HG03095 (cell line): ENCODE data around the gene TOX2.

Source experiments
- ATAC-seq: cut with Tn5 transposase; IDR thresholded peaks from one replicate; pipeline ENCODE4 v1.9.1; 2021; ENCODE audit warnings: moderate library complexity; ENCODE audit not compliant: unreplicated experiment

The TOX2 gene

DNA sequence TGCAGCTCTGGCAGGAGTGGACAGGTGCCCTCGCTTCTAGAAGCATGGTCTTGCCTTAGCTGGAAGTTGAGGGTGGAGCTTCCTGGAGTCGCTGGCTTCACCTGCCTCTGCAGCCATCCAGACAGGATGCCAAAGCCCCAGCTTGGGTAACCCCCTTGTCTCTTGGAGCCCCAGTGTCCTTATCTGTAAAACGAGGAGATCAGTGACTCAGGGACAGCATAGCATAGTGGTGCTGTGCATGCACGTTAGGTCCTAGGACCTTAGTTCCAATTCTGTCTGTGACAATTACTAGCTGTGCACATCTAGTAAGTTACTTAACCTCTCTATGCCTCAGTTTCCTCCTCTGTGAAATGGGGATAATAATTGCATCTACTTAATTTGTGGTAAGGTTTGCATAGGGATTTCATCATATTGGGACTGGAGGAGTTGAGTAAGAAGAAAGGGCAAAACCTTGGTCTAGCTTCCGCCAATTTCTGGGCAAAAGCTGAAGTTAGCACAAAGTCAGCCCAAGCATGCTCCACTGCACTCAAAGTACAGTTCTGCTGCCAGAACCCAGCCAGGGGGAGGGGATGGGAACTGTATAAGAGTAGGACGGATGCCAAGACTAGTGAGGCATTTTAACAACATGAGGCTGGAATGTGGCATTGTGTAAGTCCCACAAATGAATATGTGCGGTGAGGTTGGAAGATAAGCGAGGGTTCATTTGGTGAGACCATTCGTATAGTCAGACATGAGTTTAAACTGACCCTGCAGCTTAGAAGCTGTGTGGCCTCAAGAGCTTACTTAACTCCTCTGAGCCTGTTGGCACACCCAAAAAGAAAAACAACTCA is 24.5 kb downstream of the TOX2 start:
- no peak for ATAC-seq

DNA sequence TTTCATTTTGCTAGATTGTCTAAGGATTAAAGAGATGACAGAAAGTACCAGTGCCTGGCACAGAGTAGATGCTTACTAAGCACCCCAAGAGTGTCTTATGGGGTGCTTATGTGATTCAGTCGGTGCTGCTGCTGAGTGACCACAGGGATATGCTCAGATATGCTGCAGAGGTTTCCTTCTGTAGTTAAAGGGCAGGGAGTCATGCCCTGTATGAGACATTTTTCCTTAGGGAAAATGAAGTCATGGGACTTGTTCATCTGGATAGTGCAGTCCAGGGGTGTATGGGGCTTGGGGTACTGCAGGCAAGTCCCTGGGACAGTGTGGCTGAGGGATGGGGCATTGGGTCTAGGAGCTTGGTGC is 25.1 kb downstream of the TOX2 start:
- ATAC-seq = no peak

DNA sequence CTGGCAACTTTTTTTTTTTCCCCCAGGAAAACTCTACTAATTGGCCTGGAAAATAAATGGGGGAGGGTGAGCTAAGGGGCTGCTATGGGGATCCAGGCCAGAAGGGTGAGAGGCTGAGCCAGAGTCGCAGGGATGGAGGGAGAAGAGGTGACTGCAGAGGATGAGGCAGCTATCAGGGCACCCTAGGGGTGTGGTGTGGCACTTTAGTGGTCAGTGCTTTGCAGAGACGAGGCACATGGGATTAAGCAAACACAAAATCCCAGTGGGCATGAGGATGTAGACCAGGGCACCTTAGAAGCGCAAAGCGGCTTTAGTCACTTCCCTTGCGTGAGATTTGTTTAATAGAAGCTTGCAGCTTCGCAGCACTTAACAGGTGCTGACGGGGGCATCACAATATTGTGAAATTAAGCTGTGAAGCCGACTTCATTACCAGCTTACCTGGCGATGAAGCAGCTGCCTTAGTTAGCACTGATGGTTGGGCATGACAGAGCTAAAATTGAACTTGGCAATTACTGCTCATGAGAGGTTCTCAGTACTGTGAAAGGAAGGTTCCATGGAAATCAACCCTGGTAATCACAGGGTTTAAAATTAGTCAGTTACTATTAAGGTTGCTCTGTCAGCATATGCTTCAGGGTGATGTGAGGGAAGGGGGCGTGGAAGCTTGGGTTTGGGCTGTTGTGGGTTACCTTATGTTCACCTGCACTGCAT is 26.0 kb downstream of the TOX2 start:
- no peak for ATAC-seq

DNA sequence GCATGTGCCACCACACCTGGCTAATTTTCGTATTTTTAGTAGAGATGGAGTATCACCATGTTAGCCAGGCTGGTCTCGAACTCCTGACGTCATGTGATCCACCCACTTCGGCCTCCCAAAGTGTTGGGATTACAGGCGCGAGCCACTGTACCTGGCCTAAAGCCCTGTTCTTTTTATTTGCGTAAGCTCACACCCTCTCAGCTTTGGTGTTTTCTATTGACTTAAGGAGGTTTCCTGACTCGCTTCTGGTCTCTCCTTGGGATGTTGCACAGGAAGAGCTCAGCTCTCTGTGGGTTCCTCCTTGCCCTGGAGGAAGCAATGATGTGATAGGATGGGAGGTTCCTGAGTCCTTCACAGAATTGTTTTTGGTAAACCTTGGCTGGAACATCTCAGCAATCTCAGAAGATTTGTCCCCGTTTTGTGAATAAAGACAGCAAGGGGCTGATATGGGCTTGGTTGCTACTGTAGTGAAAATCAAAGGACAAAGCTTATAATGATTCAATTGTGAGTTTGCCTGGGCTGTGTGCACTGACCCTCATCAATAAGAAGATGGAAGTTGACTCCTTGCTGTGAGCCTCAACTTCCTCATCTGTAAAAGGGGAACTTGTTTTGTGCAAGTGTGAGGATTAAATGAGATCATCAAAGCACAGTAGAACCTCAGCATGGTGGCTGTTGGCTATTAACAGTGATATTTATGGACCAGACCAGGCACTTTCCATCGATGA is 27.0 kb downstream of the TOX2 start:
- ATAC-seq = no peak

DNA sequence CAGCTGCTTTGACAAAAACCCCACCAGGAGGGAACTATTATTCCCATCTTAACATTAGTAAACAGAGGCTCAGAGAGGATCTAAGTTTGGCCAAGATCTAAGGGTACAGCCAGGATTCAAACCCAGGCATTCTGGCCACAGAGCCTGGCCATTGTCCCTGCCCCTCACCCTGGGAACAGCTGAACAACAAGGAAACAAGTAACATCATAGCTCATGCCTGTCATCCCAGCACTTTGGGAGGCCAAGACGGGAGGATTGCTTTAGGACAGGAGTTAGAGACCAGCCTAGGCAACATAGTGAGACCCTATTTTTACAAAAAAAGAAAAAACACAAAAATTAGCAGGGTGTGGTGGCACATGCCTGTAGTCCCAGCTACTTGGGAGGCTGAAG is 27.5 kb downstream of the TOX2 start:
- ATAC-seq = peak; percentile 7

DNA sequence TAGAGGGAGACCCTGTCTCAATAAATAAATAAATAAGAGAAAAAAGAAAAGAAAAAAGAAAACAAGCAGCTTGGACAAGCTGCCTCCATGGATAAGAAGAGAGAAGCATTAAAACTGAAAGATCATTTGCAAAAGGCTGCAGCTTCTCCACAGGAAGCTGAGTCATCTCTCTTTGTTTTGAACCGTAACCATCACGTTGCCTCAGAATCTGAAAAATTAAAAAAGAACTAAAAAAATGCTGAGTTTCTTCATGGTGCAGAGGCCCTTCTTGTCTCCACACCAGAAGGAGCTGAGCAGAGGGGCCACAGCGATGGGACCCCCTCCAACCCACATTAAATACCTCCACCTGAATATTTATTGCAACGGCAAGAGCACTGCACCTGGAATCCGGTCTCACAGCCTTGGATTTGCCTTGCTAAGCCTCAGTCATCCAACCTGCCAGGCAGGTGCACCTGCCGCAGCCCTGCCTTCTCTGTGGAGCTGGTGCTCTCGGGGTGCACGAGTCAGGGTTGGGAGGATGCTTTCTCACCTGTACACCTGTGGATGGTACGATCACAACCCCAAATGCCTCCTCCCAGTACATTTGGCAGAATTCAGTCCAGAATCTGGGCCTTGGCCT is 28.1 kb downstream of the TOX2 start:
- peak; percentile 67 for ATAC-seq

DNA sequence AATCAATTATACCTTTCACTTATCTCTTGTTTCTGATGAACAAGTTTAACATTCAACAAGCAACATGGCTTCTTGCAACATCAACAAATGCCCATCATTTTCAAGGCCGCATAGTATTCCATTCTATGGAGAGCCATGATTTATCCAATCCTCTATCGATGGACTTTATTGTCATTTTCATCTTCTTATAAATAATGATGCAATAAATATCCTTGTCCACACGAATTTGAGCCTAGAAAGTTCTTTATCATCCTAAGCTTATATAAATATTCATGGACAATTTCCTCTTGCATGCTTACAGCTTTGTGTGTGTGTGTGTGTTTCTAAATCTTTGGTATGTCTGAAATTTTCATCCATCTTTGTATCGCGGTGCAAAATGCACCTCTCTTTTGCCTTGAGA is 29.1 kb downstream of the TOX2 start:
- ATAC-seq = no peak

DNA sequence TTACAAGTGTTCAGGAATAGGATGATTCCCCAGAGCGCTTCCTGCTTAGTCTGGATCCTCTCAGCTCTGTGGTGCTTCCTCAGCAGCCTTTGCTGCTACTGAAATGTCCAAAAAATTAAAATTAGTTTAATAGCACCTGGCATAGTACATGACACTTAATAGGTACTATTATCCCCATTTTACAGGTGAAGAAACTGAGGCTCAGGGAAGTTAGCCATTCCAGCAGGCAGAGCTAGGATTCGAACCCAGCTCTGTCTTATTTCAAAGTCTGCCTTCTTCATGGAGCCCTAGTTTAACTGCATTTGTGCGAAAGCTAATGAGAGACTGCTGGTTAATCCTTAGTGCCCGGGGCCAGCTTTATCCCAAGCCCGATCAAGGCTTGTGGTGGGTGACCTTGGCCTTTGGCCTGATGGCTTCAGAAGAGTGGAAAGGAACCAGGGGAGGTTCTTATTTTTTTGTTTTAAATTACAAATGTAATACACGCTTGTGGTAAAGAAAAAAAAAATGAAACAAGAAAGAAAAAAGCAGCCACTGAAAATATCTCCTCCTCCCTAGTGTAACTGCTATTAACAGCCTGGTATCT is 30.1 kb downstream of the TOX2 start:
- no peak for ATAC-seq

DNA sequence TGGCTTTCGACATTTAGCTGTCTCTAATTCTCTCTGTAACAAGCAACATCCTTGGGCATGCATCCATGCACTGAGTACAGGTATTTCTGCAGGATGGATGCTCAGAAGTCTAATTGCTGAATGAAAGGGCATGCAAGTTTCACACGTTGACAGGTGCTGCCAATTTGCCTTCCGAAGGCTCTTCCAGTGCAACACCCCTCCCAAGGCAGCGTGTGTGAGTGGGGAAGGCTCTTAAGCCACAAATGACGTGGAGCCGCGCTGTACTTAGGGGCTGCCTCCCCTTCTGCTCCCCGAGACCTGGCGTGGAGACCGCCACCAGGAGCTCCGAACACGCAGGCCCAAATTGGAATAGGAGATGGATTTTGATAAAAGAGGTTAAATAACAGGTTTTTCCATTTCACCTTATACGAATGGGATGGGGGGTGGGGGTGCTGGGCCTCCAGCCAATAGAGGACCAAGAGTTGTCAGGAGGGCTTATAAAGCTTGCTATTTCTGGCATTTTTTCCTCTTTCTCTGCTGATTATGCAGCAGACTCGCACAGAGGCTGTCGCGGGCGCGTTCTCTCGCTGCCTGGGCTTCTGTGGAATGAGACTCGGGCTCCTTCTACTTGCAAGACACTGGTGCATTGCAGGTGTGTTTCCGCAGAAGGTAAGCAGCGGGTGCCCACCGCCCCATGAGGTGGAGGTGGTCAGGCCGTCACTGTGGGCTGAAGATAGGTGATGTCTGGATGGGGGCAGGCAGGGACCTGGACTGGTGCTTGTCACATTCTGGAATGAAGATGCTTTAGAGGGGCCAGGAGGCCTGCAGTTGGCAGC is 30.9 kb downstream of the TOX2 start:
- no peak for ATAC-seq

DNA sequence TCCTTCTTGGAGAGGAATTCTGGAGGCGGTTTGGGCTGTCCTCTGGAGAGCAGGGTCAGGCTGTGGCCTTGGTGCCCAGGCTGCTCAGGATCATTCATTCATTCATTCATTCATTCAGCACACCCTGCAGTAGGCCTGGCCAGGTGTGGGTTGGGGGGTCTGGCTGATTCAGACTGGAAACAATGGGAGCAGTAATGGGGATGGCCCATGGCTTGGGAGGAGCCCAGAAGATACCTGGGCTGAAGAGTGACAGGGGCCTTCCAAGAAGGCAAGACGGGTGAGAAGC is 31.5 kb downstream of the TOX2 start:
- no peak for ATAC-seq

DNA sequence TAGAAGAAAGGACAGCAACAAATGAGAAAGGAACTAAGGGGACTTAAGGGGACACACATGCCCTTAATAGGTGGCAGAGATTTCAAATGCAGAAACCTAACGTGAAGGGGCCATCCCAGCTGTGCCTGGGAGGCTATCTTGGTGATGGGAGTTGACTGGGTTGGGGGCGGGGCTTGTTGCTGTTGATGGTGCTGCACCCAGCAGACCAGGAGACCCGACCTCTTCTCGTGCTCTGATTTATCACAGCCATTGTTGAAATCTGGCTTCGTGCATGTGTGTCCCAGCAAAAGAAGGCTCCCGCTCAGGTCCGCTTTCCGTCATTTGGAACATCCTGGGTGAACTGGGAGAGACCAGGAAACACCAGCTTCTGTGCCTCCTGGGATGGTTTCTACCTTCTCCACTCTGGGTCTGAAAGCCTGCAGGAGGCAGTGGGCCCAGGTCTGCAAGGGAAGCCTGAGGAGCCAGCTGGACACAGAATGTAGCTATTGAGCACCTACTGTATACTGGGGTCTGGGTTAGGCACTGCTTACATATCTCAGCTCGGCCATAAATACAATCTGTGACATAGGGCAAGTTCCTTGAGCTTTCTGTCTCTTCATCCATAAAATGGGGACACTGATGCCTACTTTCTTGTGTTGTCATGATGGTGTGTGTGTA is 32.1 kb downstream of the TOX2 start:
- no peak for ATAC-seq

DNA sequence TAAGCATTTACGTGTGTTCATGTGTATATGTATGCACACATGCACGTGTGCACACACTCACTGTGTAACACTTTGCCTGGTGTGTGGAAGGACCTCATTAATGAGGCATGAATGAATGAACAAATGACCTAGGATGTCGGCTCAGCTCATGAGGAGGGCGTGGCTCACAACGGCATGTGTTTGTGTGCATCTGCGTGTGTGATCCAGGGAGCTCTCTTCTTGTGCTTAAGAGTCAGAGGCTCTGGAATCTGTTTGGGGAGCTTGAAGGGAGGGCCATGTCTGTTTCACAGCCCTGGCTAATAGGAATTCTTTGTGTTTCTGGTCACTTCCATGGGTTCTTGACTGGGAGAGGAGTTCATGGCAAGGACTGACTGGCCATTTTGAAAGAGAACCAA is 32.7 kb downstream of the TOX2 start:
- ATAC-seq = no peak

DNA sequence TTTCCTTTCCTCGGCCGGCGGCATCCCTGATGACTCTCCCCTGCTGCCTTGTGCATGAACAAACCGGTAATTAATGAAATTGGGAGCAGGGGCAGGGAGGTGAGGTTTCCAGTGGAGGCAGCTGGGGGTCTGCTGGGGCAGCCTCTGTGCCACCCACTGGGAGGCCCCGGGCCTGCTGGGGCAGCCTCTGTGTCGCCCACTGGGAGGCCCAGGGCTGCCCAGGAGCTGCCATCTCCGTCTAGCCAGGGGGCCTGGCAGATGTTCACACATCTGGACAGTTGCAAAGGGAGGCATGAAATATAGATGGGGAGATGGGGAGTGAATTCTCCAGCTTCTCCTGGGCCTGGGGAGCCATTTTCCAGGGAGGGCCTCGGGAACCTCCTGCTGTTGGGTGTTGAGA is 33.8 kb downstream of the TOX2 start:
- ATAC-seq = no peak

DNA sequence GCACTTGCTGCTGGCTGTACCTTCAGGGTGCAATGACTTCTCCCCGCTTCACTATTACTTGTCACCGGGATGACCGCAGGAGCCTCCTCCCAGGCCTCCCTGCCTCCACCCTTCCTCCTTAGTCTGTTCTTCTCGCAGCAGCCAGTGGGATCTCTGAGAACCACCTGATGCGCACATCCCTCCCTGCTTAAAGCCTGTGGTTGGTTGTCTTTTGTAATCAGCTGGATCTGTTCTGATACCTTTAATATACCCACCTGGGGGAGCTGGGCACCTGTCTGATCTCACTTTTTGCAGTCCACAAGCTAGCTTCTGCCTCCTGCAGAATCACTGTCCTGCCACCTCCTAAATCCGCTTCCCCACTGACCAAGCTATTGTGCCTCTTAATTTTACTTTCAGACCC is 34.6 kb downstream of the TOX2 start:
- ATAC-seq = no peak

DNA sequence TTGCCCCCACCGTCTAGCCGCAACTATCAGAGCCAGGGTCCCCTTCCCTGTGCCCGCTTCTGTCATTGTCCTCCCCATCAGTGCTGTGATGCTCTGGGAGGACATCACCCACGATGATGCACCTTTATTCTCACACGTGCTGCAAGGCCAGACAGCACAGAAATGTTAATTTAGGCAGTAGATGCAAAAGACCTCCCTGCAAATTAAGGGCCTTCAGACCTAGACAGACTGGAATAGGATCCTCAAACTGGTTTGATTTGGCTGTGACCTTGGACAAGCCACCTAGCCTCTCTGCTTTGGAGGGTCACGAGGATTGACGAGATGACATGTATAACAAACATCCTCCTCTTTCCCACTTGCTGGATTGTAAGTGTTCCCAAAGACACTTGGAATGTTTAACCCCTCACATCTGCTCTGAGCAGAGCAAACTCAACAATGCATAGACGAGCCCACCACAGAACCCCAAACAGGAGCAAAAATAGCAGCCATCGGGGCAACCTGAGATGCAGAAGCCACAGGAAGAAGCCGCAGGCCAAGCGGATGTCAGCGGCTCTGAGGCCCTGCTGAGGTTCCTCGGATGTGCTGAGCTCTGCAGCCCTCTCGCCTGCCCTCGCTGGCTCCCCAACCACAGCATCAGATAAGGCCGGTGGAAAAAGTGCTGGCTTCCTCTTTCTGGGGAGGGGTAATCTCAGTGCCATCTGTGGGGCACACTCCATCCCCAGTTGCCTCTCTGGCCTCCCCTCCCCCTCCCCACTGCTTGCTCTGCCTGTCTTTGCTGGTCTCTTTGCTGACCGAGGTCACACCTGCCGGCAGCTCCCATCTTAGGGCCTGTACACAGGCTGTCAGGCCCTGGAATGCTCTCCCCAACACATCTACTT is 35.3 kb downstream of the TOX2 start:
- peak; percentile 66 for ATAC-seq

DNA sequence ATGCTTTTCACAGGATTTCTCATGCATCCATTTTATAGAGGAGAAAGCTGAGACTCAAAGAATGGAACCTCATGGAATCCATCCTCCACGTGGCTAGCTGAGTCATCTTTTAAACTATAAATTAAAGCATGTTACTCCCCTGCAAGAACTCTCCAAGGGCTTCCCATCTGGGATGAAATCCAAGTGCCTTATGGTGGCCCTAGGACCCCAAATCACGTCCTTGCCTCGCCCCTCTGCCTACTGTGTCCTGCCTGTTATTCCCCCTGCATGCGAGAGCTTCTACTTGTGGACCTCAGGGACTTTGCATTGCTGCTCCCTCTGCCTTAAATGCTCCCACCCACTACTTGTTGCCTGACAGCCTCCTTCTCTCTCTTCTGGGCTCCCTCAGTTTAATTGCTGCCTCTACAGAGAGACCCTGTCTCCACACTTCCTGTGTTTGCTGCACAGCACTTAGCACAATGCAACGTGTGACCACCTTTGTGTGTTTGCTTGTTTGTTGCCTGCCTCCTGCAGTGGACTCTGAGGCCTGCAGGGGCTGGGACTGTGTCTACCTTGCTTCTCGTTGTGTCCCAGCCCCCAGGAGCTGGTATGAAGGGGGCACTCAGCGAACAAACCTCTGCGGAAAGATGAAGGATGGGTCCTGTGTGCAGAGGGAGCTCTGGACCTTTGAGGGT is 39.4 kb downstream of the TOX2 start:
- ATAC-seq = no peak

DNA sequence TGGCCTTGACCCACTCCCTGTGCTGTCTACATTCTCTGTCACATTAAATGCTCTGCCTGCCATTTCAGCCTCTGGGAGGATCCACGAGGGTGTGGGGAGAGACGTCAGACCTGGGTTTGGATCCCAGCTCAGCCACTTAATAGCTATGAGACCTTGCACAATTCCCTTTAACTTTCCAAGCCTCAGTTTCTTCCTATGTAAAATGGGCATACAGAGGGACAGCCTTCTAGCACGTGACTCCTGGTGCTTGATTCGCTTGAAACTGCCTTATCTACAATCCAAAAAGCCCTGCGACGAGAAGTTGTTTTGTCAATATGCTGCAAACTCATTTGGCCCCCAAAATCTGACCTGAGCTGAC is 40.0 kb downstream of the TOX2 start:
- ATAC-seq = no peak

DNA sequence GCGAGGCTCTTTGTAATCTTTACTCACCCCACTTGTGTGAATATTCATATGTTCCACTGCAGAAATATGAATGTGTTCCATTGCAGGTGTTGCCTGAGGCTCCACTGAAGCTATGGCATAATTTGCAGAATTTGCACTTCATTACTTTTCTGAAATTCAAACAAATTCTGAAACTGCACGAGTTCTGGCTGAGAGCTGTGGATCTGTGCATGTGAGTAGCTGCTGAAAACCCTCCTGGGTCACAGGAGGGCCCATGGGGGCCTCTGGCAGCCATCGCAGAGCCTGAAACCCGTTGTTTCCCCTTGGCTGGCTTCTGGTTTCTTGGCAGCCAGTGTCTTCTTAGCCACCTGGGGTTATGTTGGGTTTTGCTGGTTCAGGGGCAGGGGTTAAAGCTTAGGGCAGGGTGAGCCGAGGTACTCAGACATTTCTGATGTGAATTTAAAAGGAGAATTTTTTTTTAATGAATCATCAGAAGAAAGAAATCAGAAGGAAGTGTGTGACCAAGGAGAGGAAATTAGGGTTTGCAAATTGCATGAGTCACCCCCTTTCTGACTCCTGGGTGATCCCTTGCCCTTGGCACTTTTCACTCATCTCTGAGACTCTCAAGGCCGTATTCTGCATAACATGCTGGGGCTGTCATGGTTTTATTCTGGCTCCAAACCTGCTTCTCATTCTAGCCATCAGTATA is 40.6 kb downstream of the TOX2 start:
- peak; percentile 78 for ATAC-seq
